ENCODE data around the gene TTC23L.

GRCh38 chr5:34835664-34836063, 3.3 kb upstream of the TTC23L start:
- TF ChIP-seq TAF1 (IDR thresholded peaks at IDR 0.05; ENCODE audit: low read depth, low read length) (no peak), POLR2A (IDR thresholded peaks at IDR 0.05; ENCODE audit: low read depth, low read length) (no peak), SPI1 (IDR thresholded peaks at IDR 0.05; ENCODE audit: low read depth, low read length) (no peak), POLR2AphosphoS5 (IDR thresholded peaks at IDR 0.05; ENCODE audit: low read depth, low read length) (no peak), PAX5 (IDR thresholded peaks at IDR 0.05; ENCODE audit: insufficient read depth, low read length, severe bottlenecking) (no peak), POU2F2 (IDR thresholded peaks at IDR 0.05; ENCODE audit: low read depth, low read length) (no peak)
